ENCODE data around the gene NCAM1.

NCAM1 gene

DNA sequence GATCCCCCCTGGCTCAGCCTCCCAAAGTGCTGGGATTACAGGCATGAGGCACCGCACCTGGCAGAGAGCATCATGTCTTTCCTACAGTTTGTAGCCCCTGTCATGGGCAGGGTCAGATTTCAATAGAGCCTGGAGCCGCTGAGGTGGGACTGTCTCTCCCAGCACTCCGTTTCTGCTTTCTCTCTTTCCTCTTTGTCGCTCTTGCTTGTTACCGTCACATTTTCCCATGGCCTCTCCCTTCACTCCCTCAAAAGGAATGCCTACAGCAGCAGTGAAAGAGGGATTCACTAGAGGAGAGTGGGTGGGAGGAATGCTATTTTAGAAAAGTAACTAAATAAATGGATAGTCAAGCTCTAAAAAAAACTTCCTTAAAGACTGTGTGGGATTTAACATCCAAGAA is 216.5 kb downstream of the NCAM1 start:
- DNase-seq: no peak

DNA sequence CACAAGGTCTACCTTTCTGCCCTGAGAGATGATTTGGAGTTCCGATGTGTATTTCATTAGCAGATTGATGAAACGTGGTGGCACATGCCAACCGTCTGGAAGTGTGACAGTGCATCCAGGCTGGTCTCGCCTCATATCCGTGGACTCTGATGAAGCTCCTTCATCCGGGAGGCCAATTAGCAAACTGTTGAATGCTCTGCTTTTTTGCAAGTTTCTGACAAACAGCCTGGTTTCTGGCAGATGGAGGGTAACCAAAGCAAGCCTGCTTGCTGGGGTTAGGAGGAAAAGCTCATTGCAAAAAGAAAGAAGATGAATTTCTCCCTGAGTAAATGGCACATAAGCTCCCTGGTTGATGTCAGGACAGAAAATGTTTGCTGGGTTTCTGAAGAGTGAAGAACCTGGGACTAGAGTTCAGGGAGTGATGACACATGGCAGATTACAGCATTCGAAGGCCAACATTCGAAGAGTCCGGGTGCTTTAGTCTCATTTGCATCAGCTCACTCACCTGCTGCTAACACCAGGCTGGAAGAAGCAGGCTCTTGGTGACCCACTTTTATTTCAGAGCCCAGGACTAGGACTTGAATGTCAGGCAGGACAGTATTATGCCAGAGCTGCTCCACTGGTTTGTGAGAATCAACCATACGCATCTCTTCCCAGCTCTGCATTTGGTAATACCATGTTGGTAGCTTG is 217.3 kb downstream of the NCAM1 start:
- DNase-seq: no peak

DNA sequence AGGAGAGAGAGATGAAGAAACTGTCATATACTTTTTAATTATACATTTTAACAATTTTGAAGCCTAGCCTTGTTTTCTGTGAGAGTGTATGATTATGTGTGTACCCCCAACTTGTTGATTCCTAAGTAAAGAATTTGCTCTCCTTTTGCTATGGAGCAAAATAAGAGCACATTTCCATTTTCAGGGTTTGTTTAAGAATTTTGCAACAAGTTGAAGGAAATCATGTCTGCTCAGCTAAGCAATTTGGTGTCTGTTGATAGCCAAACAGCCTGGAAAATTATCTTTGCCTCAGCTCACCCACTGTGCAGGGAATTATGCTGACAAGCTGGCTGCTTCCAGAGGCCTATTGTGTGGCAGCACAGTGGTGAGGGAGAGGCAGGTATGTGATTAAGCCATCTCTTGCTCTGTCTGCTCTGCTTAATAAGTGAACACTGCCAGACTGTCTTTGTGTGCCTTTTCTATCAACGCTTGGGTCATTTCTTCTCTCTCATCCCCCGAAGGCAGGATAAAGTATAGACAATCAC is 218.0 kb downstream of the NCAM1 start:
- no peak for DNase-seq

DNA sequence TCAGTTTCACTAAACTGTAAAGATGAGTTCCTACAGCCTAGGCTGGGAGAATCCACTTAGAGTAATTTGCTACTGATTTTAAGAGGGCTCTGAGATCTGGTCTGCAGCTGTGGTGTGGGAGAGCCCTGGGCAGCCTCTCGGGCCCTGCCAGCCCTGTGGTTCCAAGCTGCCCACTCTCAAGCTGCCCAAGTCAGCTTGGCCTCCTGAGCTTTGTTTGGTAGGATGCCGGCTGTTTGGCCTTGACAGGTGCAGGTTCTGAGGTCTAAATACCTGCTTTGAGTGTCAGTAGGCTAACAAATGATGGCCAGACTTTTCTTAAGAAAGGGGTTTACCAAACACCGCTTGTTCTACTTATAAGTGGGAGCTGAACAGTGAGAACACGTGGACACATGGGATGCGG is 219.9 kb downstream of the NCAM1 start:
- DNase-seq: no peak

DNA sequence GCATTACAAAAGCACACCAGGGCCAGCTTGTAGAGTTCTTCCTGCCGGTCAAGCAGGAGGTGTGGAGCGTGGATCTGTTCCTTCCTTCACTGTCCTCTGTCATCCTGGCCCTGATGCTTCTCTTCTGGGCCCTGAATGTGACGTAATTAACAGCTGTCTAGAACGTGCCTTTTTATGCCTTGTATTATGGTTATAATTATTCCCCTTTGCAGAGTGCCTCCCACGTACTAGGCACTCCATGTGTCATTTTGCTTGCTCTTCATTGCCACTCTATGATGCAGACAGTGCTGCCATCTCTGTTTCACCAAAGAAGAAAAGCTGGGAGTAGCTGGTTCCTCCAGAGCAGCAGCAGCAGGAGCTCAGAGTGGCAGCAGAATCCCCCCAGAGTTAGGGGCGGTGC is 221.1 kb downstream of the NCAM1 start:
- DNase-seq: no peak

DNA sequence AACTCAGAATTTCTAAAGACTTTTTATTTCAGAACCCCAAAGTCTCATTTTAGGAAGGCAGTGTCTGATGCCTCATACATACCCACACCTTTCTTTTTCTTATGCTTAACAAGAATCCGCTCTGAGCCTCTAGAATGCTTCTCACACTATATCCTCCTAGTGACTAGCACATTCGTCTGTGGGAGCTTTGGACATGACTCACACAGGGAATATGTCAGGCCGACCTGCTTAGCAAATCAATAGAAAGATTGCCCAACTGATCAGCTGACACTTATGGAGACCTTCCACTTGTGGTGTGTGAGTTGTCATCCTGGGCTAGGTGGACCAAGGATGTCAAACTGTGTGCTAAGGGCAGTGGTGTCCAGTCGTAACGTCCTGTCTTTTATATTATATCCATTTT is 223.3 kb downstream of the NCAM1 start:
- DNase-seq: no peak

DNA sequence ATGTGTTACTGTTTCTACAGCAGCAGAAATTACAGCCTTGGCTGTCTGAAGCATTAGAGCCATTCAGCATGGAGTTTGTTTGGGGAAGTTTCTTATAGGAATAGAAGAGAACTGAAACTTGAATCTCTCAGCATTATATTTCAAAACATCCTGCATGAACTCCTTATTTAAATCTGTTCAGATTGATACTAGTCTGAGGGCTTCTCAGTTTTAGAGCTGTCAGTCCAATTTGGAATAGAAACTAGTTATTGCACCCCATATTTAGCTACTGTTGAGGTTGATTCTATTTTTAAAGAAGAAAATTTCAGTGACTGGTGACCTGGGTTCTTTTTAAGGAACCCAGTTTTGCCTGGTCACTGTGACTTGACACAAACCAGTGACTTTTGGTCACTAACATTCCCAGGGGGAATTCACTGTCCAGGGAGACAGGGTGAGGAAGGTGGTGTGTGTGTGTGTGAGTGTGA is 227.2 kb downstream of the NCAM1 start:
- DNase-seq: no peak

DNA sequence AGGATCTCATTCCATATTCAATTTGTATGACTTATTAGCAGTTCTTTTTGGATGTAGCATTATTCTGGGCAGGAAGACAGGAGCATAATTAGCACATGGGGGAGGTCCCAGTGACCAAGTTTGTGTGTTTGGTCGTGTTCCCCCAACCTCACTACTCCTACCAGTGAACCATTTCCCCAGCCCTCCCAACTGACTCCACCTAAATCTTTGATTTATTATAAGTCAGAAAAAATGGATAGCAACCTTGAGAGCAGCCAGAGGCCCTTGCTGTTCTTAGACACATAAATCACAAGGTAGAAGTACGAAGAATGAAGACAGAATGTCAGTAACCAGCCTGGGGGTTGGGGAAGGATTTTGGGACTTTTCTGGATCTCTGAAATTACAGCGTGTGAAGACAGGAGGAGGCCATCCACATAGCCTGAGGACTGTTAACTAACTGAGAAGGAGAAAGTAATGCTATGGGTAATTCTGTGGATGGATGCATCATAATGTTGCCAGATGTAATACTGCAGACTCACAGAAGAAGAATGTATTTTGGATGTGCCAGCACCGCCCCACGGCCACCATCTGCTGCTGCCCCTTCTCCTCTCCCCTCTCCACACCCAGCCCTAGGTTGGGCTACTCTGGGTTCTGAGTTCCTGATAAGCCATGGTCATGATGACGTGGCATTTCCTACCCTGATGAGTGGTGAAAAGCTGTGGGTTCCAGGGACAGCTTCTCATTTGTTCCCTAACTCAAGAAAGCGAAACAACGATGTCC is 228.9 kb downstream of the NCAM1 start:
- no peak for DNase-seq

DNA sequence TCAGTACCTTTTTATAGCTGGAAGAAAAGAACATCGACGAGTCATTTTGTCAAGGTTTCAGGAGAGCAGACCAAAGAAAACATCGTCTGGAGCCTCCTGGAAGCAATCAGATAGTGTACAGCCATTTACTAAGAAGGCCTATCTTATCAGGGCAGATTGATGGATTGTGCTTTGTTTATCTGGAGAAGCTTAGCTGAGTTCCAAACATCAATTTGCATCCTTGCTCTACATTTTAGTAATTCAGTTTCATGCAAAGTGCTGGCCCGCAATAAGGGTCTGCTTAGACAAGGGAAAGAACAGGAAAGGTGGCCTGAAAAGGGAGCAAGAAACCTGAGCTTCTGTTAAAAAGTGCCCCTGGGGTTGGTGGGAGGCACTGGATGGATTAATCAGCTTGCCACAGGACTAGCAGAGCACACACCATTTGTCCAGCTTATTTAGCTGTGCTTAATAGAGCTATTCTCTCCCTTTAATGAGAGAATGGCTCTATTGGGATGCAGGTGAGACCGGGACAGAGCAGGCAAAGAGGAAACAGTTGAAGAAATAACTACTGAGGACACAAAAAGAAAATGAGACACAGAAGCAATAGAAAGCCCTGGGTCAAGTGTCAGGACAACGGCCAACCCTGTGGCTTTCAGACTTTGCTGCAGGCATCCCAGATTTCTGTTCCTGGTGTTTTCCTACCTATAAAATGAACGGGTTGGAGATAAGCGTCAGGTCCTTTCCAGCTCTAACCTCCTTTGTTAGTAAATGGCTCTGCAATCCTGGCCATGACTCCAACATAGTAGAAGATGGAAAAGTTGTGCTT is 231.1 kb downstream of the NCAM1 start:
- no peak for DNase-seq

DNA sequence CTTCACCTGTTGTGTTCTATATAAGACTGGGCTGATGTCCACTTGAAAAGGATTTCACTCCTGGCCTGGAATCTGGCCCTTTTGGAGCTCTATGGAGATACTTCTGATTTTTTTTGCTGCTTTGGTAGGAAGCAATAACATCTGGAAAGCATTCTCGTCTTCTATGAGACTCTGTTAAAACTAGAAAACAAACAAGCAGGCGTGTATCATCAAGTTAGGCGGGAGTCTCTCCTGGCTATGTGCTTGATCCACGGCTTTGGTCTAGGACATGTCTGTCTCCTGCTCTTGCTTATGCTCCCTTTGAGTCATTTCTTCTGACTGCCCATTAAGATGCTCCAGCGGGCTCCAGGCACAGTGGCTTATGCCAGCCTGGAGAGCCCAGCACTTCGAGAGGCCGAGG is 231.8 kb downstream of the NCAM1 start:
- no peak for DNase-seq

DNA sequence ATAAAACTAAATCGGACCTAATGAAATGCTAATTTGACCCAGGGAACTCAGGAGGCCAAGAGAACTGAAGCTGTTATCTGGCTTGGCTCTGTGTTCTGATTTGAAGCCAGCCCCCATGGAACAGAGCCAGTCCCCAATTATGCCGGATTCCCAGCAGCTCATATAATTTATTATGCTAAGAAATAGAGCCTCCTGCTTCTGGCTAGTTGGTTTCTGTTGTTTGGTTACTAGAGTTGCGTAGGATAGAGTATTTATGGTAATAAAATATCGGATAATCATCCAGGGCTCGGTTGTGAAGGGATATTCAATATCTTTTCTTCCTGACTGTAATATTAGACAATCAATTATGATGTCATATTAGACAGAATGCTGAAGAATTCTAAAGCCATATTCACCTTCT is 232.7 kb downstream of the NCAM1 start:
- no peak for DNase-seq

DNA sequence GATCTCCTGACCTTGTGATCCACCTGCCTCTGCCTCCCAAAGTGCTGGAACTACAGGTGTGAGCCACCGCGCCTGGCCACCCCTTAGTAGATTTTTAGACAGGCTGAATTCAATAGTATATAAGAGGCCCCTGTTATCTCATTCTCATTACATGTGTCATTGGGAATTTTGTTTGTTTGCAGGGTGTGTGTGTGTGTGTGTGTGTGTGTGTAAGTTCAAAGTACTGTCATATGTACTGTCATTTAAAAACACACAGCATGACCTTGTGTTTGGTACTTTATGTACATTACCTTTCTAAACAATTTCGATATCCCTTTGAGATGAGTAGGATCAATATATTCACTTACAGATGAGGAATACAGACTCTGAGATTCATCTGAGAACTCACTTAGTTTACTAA is 234.5 kb downstream of the NCAM1 start:
- no peak for DNase-seq

DNA sequence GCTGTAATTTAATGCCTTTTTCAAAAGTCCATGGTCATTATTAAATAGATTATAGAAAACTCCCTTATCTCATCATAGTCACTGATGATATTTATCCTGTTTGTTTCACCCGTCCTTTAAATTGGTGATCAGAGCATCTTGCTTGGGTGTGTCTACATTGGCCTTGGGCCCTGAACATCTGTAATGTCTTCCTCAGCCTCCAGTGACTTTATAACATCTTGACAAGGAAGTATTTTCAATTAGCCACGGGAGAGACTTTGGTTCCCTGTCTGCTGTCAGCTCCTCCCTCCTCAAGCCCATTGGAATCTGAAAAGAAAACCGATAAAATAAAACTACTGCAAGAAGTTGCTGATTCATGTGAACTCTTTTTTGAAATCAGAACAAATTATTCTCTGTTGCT is 236.2 kb downstream of the NCAM1 start:
- no peak for DNase-seq

DNA sequence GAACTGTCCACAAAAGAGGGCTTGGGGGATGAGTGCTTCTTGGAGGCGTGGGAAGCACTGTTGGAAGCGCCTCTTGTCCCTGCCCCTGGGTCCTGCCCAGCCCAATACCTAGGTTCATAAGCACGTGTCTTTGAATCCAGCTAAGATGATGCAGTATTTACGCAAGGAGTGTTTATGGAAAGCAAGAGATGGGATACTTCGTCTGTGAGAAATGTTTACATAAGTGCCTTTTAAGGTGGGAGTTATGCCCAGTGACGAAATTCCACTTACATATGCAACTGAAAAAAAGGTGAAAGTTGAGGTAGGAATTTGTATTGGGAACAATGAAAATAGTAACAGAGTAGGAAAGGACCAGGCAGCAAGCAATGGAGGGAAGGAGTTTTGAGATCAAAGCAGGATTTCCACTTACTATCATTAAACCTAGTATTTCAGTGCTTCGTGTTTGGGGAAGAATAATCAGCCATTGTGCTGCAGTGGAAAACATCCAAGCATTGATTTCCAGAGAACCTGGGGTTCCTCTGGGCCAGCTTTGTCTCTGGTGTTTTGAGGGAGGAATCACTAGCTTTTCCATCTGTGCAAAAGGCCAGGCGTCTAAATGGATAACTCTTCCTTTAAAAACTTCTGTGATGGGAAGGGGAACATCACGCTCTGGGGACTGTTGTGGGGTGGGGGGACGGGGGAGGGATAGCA is 237.9 kb downstream of the NCAM1 start:
- DNase-seq: no peak

DNA sequence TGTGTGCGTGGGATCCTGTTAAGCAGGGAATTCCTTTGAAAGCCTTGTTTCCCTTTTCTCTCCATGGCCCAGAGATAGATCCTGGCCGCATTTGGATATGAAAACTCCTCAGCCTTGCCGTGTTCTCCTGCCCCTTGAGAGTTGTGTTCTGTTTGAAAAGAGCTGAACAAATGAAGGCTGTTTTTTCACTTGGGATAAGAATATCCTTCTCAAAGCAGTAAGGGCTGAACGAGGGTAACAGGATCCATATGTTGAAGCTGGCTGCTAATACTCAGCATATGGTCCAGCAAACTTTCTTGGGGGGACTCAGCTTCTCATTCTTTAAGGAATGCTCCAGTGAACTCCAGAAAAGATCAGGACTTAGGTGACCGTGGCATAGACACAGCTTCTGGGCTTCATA is 238.6 kb downstream of the NCAM1 start:
- DNase-seq: no peak

DNA sequence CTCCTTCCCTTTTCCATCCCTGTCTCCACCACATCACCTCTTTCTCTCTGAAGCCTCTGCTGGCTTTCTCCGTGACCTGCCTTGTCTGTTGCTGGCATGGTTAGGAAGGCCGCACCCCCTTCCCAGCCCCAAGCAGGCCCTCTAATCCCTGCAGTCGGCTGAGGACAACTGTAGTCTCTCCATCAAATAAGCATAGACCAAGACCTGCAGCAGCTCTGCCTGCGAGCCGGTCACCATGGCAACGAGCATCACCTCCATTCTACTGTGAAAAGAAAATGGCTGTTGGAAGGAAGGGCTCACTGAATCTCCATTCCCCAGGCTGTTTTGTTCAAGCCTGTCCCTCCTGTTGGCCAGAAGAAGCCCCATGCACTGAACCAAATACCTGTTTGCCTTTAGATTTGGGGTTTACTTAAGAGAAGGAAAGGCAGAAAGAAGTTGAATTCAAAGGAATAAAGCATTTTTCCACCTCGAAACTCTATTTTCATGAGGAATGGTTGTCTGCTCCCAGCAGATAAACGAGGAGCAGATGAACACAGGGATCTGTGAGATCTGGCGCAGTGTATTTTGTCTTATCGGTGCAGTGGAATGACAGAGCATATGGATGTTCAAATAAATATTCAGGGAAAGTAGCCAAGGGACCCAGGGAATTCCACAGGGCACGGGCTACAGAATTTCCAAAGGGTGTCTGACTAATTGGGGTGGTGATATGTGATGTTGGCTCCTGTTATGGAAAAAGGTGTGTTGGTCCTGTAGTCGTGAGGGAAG is 240.0 kb downstream of the NCAM1 start:
- DNase-seq: no peak

DNA sequence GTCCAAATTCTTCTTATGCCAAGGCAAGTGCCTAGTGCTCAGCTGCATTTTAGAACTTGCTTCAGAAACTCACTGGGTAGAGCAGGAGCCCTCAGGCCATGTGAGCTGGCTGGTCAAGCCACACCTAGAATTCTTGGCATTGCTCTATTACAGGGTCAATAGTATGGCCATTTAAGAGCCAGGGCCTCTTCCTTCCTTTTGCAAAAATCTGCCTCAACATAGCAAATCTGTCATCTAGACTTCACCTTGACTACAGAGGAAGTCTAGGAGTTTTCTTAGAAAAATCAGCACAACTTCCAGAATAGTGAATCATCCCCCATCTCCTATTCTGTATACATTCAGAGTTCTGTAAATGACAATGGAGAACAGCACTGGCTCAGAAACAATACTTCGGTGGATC is 241.2 kb downstream of the NCAM1 start:
- DNase-seq: no peak

DNA sequence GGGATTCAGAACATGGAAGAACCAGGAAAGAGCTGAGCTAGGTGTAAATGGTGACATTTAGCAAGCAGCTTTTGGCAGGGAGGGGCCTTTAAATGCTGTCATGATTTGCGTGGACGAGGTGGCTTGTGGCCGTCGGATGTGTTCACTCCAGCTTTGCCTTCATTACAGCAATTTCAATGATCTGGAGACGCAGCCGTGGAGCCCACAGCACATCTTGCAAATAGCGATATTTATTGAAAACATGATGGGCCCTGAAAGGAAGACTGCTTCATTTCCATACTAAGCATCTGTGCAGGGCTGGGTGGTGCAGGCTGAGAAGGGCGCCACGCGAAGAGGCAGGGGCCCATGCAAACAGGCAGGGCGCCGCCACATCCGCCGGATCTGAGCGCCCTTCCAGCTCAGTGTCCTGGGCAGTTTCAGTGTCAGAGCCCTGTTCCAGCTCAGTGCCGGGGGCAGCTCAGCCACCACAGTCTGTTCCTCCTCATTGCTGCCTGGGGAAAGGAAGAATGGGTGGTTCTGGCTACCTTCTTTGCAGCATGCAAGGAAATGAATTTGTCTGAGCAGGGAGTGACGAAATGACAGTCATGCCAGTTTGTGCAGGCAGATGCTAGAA is 242.0 kb downstream of the NCAM1 start:
- no peak for DNase-seq

DNA sequence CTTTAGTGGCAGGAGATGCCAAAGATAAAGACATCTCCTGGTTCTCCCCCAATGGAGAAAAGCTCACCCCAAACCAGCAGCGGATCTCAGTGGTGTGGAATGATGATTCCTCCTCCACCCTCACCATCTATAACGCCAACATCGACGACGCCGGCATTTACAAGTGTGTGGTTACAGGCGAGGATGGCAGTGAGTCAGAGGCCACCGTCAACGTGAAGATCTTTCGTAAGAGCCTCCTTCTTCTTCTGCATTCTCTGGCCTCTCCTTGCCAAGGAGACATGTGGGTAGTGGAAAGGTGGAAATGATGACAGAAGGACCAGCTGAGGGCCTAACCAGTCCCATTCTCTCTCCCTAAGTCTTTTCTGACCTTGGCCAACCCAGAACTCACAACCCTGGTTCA is 243.1 kb downstream of the NCAM1 start:
- DNase-seq: no peak

DNA sequence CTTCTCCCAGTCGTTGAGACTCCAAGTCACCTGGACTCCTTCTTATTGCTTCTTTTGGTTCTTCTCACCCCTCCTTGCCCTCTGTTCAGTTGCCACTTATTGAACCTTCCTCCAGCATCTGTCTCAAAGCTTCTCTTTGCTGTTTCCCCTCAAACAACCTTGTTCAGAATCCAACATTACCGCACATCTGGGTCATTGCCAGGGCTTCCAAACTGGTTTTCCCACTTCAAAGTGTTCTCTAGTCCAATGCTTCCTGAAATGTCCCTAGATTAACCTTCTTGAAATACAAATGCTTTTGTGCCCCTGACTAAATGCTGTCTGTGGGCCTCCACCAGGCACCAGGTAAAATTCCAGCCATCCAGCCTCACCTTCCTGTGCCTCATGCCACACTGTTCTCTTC is 252.3 kb downstream of the NCAM1 start:
- DNase-seq: no peak

DNA sequence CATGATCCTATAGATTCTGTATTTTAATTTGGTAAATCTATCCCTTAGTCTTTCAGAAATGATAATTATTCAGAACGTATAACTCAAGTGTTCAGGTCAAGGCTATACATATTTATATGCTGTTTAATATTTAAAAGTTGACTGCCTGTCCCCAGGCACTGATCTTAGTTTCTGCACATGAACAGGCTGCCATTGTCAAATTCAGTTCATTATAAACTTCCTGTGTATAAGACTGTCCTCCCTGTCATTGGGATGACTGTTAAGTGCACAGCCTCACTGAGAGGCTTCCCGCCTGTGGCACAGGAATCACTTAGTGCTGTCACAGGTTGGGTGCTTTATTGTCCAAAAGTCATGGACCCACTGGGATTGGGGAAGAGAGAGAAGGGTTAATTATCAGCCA is 261.0 kb downstream of the NCAM1 start:
- no peak for DNase-seq

DNA sequence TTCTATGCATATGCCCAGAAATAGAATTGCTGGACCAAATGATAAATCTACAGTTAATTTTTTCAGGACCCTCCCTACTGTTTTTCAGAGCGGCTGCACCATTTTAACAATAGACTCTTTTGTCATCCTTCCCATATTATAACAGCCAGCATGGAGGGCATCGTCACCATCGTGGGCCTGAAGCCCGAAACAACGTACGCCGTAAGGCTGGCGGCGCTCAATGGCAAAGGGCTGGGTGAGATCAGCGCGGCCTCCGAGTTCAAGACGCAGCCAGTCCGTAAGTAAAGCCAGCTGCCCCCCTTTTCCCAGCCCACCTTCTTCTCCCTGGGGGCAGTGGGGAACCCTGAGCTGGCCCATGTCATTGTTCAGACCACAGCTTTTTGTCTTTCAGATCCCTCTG is 273.7 kb downstream of the NCAM1 start:
- no peak for DNase-seq

Measured in CD4-positive, alpha-beta T cell treated with Interleukin-17A for 4 hours (primary cell).